MM.1S (cell line): ENCODE results near the gene SAE1.
"Not testable (repeated sequence)": the region's sequence is repeated elsewhere in the genome, so short reads cannot be mapped to it uniquely, and the experiment has no call there.

ENCODE experiments used
- DNase-seq: peaks from one replicate; pipeline ENCODE4 v3.0.0-alpha.2; 2015
- H2AFZ ChIP-seq: fragments of 300-600 bp; sonication (generic); 2 replicates; pipeline ENCODE4 v1.6.0; 2016; ENCODE audit warnings: antibody characterized with exemption, low read length
- H3F3A ChIP-seq: fragments of 300-600 bp; sonication (generic); 2 replicates; pipeline ENCODE4 v1.6.1; 2016; ENCODE audit warnings: mild to moderate bottlenecking, antibody characterized with exemption, low read length, moderate library complexity, mixed read lengths; ENCODE audit not compliant: insufficient read depth
- H3K27ac ChIP-seq: fragments of 300-600 bp; sonication (generic); 2 replicates; pipeline ENCODE4 v1.5.1; 2016; ENCODE audit warnings: mild to moderate bottlenecking, low read length
- H3K27me3 ChIP-seq: fragments of 300-600 bp; sonication (generic); replicated peaks from 2 replicates; pipeline ENCODE4 v1.6.0; 2016; ENCODE audit warnings: low read length; ENCODE audit not compliant: insufficient read depth
- H3K36me3 ChIP-seq: fragments of 300-600 bp; sonication (generic); replicated peaks from 2 replicates; pipeline ENCODE4 v1.6.1; 2016; ENCODE audit warnings: mild to moderate bottlenecking, low read length, mixed read lengths; ENCODE audit not compliant: insufficient read depth
- H3K4me1 ChIP-seq: fragments of 300-600 bp; sonication (generic); 2 replicates; pipeline ENCODE4 v1.6.1; 2016; ENCODE audit warnings: low read length, mixed read lengths
- H3K4me2 ChIP-seq: fragments of 300-600 bp; sonication (generic); 2 replicates; pipeline ENCODE4 v1.6.0; 2016; ENCODE audit warnings: low read depth, low read length
- H3K4me3 ChIP-seq: fragments of 300-600 bp; sonication (generic); 2 replicates; pipeline ENCODE4 v1.5.1; 2016; ENCODE audit warnings: low read length, mixed read lengths
- H3K79me2 ChIP-seq: fragments of 300-600 bp; sonication (generic); 2 replicates; pipeline ENCODE4 v1.6.1; 2016; ENCODE audit warnings: mixed run types, low read length, mixed read lengths
- H3K9ac ChIP-seq: fragments of 300-600 bp; sonication (generic); 2 replicates; pipeline ENCODE4 v1.6.1; 2016; ENCODE audit warnings: low read length, mixed read lengths
- H3K9me2 ChIP-seq: fragments of 300-600 bp; sonication (generic); replicated peaks from 2 replicates; pipeline ENCODE4 v1.6.1; 2016; ENCODE audit warnings: mild to moderate bottlenecking, low read length, mixed read lengths; ENCODE audit not compliant: insufficient read depth
- H3K9me3 ChIP-seq: fragments of 300-600 bp; sonication (generic); replicated peaks from 2 replicates; pipeline ENCODE4 v1.6.1; 2016; ENCODE audit warnings: mild to moderate bottlenecking, low read length, mixed read lengths; ENCODE audit not compliant: insufficient read depth
- H4K20me1 ChIP-seq: fragments of 300-600 bp; sonication (generic); 2 replicates; pipeline ENCODE4 v1.6.1; 2016; ENCODE audit warnings: mild to moderate bottlenecking, low read length, moderate library complexity, mixed read lengths; ENCODE audit not compliant: insufficient read depth
- EZH2 ChIP-seq: fragments of 300-600 bp; sonication (generic); optimal IDR thresholded peaks from 2 replicates; pipeline ENCODE3; 2017; ENCODE audit warnings: low read depth, mild to moderate bottlenecking, antibody characterized with exemption, low read length, mixed read lengths
- EZH2phosphoT487 ChIP-seq: fragments of 300-600 bp; sonication (generic); IDR thresholded peaks from 2 replicates; pipeline ENCODE4 v1.6.1; 2018; ENCODE audit warnings: antibody characterized with exemption, low read length
- TF ChIP-seq, protein P1 (sequence below): fragments of 300-600 bp; sonication (generic); IDR thresholded peaks from 2 replicates; pipeline ENCODE4 v1.5.1; 2016; ENCODE audit warnings: antibody characterized with exemption, low read length, mixed read lengths

SAE1 gene

GRCh38 chr19:47134545-47134944 is 3.9 kb downstream of the SAE1 start:
- Histone ChIP-seq H3F3A (no peaks in the 10 kb centered on the region), H3K4me2 (no peak overlapping the region), H3K4me1 (peaks cover 10% of the 10 kb centered on the region; the same call in 1 of the 2 replicates), H2AFZ (no peak overlapping the region), H3K36me3 (no peaks in the 10 kb centered on the region), H3K9me3 (no peaks in the 10 kb centered on the region), H3K9me2 (no peaks in the 10 kb centered on the region), H3K4me3 (no peak overlapping the region), H3K9ac (no peak overlapping the region), H3K27me3 (no peaks in the 10 kb centered on the region), H3K79me2 (peaks cover 89% of the 10 kb centered on the region), H4K20me1 (peaks cover 26% of the 10 kb centered on the region), H3K27ac (no peak overlapping the region)
- TF ChIP-seq EZH2 = no peak
- TF ChIP-seq EZH2phosphoT487 = no peak
- TF ChIP-seq, protein P1, sequence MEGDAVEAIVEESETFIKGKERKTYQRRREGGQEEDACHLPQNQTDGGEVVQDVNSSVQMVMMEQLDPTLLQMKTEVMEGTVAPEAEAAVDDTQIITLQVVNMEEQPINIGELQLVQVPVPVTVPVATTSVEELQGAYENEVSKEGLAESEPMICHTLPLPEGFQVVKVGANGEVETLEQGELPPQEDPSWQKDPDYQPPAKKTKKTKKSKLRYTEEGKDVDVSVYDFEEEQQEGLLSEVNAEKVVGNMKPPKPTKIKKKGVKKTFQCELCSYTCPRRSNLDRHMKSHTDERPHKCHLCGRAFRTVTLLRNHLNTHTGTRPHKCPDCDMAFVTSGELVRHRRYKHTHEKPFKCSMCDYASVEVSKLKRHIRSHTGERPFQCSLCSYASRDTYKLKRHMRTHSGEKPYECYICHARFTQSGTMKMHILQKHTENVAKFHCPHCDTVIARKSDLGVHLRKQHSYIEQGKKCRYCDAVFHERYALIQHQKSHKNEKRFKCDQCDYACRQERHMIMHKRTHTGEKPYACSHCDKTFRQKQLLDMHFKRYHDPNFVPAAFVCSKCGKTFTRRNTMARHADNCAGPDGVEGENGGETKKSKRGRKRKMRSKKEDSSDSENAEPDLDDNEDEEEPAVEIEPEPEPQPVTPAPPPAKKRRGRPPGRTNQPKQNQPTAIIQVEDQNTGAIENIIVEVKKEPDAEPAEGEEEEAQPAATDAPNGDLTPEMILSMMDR = no peak
- no peak for DNase-seq

- H3K4me3 ChIP-seq = no peak overlapping the region
- no peak overlapping the region for H3K27ac ChIP-seq
- no peaks in the 10 kb centered on the region for H3K9me3 ChIP-seq
- no peaks in the 10 kb centered on the region for H3K36me3 ChIP-seq
- H3K27me3 ChIP-seq = no peaks in the 10 kb centered on the region
- H3K79me2 ChIP-seq = peaks cover 95% of the 10 kb centered on the region
- DNase-seq = no peak
- no peak overlapping the region for H2AFZ ChIP-seq
- TF ChIP-seq EZH2phosphoT487 = no peak
- peaks cover 10% of the 10 kb centered on the region; the same call in 1 of the 2 replicates for H3K4me1 ChIP-seq
- no peaks in the 10 kb centered on the region for H3K9me2 ChIP-seq
- peaks cover 26% of the 10 kb centered on the region for H4K20me1 ChIP-seq
- no peaks in the 10 kb centered on the region for H3F3A ChIP-seq
- H3K9ac ChIP-seq = no peak overlapping the region
- no peak overlapping the region for H3K4me2 ChIP-seq
These were observed 4.5 kb downstream of the SAE1 start for GRCh38 chr19:47135156-47135555.

DNA sequence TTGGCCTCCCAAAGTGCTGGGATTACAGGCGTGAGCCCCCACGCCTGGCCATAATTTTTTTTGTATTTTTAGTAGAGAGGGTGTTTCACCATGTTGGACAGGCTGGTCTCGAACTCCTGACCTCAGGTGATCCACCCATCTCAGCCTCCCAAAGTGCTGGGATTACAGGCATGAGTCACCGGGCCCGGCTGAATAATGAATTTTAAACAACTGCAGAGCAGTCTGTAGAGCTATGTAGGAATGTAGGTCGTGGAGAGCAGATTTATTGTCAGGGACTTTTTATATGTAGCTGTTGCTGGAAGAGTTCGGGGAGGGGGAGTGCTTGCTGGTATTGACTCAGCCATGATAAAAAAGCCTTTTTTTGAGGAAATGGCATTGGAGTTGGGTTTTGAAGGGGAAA is 10.6 kb downstream of the SAE1 start:
- not testable (repeated sequence) for DNase-seq, H3K9me2 ChIP-seq, H3K9ac ChIP-seq, H3K36me3 ChIP-seq, H3K27ac ChIP-seq, H2AFZ ChIP-seq, H3F3A ChIP-seq, H3K4me3 ChIP-seq, H3K4me2 ChIP-seq, H3K9me3 ChIP-seq, H3K4me1 ChIP-seq, H3K27me3 ChIP-seq
- Histone ChIP-seq H4K20me1 (peaks cover 15% of the 10 kb centered on the region; the same call in 1 of the 2 replicates), H3K79me2 (peaks cover 100% of the 10 kb centered on the region)

- Histone ChIP-seq H3K79me2 (peaks cover 100% of the 10 kb centered on the region), H2AFZ (no peak overlapping the region), H3K27ac (no peak overlapping the region), H3K9me2 (no peaks in the 10 kb centered on the region), H3K36me3 (peaks cover 10% of the 10 kb centered on the region), H4K20me1 (peaks cover 15% of the 10 kb centered on the region; the same call in 1 of the 2 replicates), H3K27me3 (no peaks in the 10 kb centered on the region), H3K4me1 (no peaks in the 10 kb centered on the region), H3F3A (no peaks in the 10 kb centered on the region), H3K4me2 (no peak overlapping the region), H3K4me3 (no peak overlapping the region), H3K9me3 (no peaks in the 10 kb centered on the region), H3K9ac (no peak overlapping the region)
- TF ChIP-seq, protein P1 = no peak
- TF ChIP-seq EZH2phosphoT487 (no peak), EZH2 (no peak)
- no peak for DNase-seq
These were observed 11.1 kb downstream of the SAE1 start for GRCh38 chr19:47141695-47142094.
